Activated naive CD8-positive, alpha-beta T cell treated with anti-CD3 and anti-CD28 coated beads, Interleukin-2, amount 50 U/mL, for 24 hours (primary cell): ENCODE results near the gene SLC25A53.
"Not testable (repeated sequence)": the region's sequence is repeated elsewhere in the genome, so short reads cannot be mapped to it uniquely, and the experiment has no call there.

Experiments used
- ATAC-seq: fragments of 150-1000 bp; cut with Tn5 transposase; one replicate; pipeline ENCODE4 v1.10.0; 2021
- DNase-seq: peaks from one replicate; pipeline ENCODE4 v3.0.0; 2021
- H3K27ac Mint-ChIP-seq: one replicate; pipeline ENCODE4 v1.8.0; 2021; ENCODE audit warnings: mild to moderate bottlenecking, mixed read lengths
- H3K27me3 Mint-ChIP-seq: one replicate; pipeline ENCODE4 v1.8.0; 2021; ENCODE audit warnings: mixed read lengths
- H3K36me3 Mint-ChIP-seq: one replicate; pipeline ENCODE4 v1.8.0; 2021; ENCODE audit warnings: low read depth, mixed read lengths
- H3K4me1 Mint-ChIP-seq: one replicate; pipeline ENCODE4 v1.8.0; 2021; ENCODE audit warnings: mixed read lengths
- H3K4me3 Mint-ChIP-seq: one replicate; pipeline ENCODE4 v1.8.0; 2021; ENCODE audit warnings: mild to moderate bottlenecking, moderate library complexity, mixed read lengths
- H3K9me3 Mint-ChIP-seq: one replicate; pipeline ENCODE4 v1.8.0; 2021; ENCODE audit warnings: mixed read lengths

Gene SLC25A53

DNA sequence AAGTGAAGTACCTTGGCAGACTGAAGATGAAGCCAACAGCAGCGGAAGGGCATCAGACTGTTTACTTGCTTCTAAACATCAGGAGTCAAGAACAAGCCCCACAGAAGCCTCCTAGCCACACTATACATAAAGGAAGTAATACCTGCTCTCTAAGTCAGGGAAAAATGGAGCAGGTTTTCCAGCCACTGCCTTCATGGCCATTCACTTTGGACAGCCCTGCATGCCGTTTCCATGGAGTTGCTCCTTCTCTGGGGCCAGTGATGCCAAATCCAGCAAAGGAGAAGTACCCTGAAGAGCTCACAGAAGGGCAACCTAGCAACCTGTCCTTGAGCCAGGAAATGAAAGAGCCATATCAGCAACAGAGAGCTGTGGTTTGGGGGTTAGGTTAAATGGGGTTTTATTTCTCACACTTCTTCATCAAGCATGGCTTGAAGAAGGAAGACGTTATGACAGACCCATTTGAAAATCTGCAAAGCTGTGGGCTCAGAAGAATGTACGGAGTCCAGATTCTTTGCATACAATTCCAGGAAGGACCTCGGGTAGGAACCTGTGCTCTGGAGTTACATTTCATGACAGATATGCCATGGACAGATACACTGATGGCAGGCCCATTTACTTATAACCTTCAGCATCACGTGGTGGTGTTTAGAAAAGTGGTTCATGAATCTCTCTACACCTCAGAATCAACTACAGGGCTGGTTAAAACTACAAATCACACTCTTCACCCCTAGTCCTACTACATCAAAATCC, 46.1 kb downstream of the SLC25A53 start:
- ATAC-seq, result peak; percentile 42
- Mint-ChIP-seq H3K4me3 (peak overlapping the region; percentile 83), H3K27ac (peak overlapping the region; percentile 72), H3K4me1 (peaks cover 43% of the 10 kb centered on the region)
- DNase-seq, H3K27me3 Mint-ChIP-seq, H3K36me3 Mint-ChIP-seq, H3K9me3 Mint-ChIP-seq: not testable (repeated sequence)

DNA sequence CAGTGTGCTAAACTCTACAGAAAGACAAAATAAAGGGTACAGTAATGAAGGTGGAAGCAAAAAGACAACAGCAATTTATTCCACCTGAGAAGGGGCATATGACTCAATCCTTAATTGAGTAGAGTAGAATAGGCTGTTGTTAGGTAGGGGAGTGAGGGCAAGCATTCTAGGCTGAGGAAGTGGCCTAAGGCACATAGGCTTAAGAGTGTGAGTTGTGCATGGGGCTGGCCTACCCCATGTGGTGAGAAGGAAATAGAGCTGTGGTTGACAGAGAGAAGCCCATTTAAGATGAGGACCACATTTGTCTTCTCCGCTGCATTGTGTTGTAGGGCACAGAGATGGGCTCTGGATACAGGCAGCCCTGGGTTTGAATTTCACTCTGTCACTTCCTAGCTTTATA, 47.9 kb downstream of the SLC25A53 start:
- H3K9me3 Mint-ChIP-seq, result no peaks in the 10 kb centered on the region
- peaks cover 41% of the 10 kb centered on the region for H3K4me1 Mint-ChIP-seq
- H3K27me3 Mint-ChIP-seq, result no peaks in the 10 kb centered on the region
- DNase-seq, result no peak
- peak overlapping the region; percentile 2 for H3K27ac Mint-ChIP-seq
- no peak overlapping the region for H3K4me3 Mint-ChIP-seq
- ATAC-seq, result peak; percentile 21
- H3K36me3 Mint-ChIP-seq, result peaks cover 2% of the 10 kb centered on the region

DNA sequence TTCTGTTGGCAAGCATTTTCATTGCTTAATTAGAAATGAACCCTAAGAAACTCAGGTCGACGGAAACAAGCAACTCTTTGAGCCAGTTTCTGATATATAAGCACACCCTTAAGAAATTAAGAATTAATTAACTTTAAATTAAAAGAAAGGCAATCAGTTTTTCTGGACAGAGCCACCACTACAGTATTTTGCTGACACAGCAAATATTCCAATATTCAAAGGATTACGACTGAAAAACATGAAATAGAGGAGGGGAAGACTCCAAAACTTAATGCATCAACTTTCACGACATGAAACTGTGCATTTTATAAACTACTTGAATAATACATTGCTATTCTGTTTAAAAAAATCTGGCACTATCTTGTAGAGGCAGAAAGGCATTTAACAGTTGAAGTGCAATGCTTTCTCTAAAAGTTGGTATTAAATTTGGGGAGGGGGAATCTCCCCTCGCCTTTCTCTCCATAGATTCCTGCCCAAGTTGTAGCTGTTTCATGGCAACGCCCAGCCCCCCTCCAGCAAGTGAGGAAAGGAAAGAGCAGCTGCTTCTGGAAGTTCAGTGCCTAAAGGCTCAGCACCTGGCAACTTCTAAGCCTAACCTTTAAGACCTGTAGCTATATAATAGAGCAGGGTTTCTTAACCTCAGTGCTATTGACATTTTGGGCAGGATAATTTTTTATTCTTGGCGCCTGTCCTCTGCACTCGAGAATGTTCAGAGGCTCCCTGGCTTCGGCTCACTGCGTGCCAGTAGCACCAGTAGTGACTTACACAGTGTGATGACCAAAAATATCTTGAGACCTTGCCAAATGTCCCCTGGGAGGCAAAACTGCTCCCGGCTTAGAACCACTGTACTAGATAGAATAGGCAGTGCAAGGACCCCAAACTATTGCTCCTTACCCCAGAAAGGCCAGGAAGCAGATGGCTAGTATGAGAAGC, 51.2 kb downstream of the SLC25A53 start:
- H3K27ac Mint-ChIP-seq, result no peak overlapping the region
- peaks cover 29% of the 10 kb centered on the region for H3K4me1 Mint-ChIP-seq
- peaks cover 3% of the 10 kb centered on the region for H3K36me3 Mint-ChIP-seq
- no peak overlapping the region for H3K4me3 Mint-ChIP-seq
- no peaks in the 10 kb centered on the region for H3K9me3 Mint-ChIP-seq
- H3K27me3 Mint-ChIP-seq, result no peaks in the 10 kb centered on the region
- no peak for DNase-seq
- ATAC-seq, result no peak

DNA sequence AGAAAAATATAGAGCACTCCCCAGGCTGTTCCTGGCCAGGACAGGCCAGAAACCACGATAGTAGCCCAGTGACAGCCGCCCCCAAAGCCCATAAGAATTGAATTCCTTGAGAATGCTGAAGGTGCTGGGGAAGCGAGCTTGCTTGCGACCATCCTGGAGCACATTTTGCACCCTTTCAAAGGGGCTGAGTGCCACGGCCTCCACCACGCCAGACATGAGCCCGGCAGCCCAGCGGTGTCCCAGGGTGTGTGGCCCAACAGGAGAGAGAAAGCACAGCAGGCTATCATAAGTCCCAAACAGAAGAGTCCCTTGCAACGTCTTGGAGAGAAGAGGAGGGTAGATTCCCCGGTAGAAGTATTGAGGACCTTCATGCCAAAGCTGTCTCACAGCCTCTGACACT, 52.1 kb downstream of the SLC25A53 start:
- H3K4me1 Mint-ChIP-seq, result peaks cover 21% of the 10 kb centered on the region
- ATAC-seq, result no peak
- no peaks in the 10 kb centered on the region for H3K9me3 Mint-ChIP-seq
- H3K27ac Mint-ChIP-seq, result no peak overlapping the region
- no peaks in the 10 kb centered on the region for H3K27me3 Mint-ChIP-seq
- H3K4me3 Mint-ChIP-seq, result no peak overlapping the region
- peaks cover 1% of the 10 kb centered on the region for H3K36me3 Mint-ChIP-seq
- DNase-seq, result no peak

DNA sequence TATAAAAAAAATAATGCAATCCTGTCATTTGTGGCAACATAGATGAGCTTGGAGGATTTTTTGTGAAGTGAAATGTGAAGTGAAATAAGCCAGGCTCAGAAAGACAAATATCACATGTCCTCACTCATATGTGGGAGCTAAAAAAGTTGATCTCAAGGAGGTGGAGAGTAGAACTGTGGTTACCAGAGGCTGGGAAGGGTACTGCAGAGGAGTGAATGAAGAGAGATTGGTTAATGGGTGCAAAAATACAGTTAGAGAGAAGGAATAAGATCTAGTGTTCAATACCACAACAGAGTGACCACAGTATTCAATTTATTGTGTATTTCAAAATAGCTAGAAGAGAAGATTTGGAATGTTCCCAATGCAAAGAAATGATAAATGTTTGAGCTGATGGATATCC, 57.9 kb downstream of the SLC25A53 start:
- no peaks in the 10 kb centered on the region for H3K4me1 Mint-ChIP-seq
- no peak overlapping the region for H3K27ac Mint-ChIP-seq
- DNase-seq (no peak), ATAC-seq (no peak)
- H3K36me3 Mint-ChIP-seq, result peaks cover 1% of the 10 kb centered on the region
- no peaks in the 10 kb centered on the region for H3K27me3 Mint-ChIP-seq
- no peaks in the 10 kb centered on the region for H3K9me3 Mint-ChIP-seq
- H3K4me3 Mint-ChIP-seq, result no peak overlapping the region

DNA sequence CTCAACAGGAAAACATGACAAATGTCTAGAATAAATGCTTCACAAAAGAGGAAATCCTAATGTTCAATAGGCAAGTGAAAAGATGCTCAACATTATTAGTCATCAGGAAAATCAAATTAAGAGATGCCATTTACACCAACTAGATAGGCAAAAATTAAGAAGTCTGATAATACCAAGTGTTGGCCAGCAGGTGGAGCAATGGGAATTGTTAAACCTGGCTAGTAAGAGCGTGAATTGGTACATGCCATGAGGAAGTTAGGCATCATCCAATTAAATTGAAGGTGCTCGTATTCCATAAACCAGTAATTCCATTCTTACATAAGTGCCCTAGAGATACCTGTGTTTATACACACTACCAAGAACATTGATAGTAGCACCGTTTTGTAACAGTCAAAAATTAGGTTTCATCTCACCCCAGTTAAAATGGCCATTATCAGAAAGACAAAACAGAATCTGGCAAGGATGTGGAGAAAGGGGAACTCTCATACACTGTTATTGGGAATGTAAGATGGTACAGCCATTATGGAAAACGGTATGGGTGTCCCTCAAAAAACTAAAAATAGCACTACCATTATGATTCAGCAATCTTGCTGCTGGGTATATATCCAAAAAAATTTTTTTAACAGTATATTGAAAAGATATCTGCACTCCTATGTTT, 58.5 kb downstream of the SLC25A53 start:
- no peaks in the 10 kb centered on the region for H3K27me3 Mint-ChIP-seq
- no peak overlapping the region for H3K4me3 Mint-ChIP-seq
- DNase-seq, result peak; percentile 48
- H3K36me3 Mint-ChIP-seq, result peaks cover 1% of the 10 kb centered on the region
- no peaks in the 10 kb centered on the region for H3K4me1 Mint-ChIP-seq
- no peak for ATAC-seq
- H3K9me3 Mint-ChIP-seq, result no peaks in the 10 kb centered on the region
- no peak overlapping the region for H3K27ac Mint-ChIP-seq

DNA sequence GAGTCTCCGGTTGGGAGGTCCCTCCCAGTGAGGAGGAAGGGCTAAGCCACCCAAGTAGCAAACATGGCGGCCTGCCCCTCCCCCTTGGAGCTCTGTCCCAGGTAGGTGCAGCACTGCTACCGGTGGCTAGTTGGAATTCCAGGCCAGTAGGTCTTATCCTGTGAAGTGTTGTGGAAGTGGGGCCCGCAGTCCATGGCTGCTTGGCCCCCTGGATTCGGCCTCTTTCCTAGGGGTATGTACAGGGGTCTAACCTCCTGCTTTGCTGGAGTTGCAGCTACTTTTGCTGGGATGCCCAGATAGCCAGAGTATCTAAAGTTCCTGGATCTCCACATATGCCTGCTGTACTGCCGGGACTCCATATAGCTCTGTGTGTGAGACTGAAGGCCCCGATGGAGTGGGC, 70.9 kb downstream of the SLC25A53 start:
- Mint-ChIP-seq H3K27ac (no peak overlapping the region), H3K36me3 (no peaks in the 10 kb centered on the region), H3K4me3 (no peak overlapping the region), H3K27me3 (peaks cover 3% of the 10 kb centered on the region), H3K9me3 (no peaks in the 10 kb centered on the region), H3K4me1 (no peaks in the 10 kb centered on the region)
- ATAC-seq, result no peak
- DNase-seq, result no peak

DNA sequence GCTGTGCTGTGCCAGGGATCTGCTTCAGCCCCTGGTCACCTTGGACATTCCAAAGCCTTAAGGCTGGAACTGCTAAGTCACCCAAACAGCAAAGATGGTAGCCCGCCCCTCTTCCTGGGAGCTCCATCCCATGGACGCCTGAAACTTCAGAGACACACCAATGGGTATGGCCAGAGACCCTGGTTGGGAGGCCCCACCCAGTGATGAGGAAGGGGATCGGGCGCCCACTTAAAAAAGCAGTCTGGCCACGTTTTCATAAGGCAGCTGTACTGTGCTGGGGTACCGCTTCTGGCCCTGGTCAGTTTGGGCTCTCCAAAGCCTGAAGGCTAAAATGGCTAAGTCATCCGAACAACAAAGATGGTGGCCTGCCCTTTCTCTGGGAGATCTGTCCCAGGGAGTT, 71.3 kb downstream of the SLC25A53 start:
- no peaks in the 10 kb centered on the region for H3K36me3 Mint-ChIP-seq
- no peaks in the 10 kb centered on the region for H3K4me1 Mint-ChIP-seq
- ATAC-seq (no peak), DNase-seq (no peak)
- no peak overlapping the region for H3K27ac Mint-ChIP-seq
- no peaks in the 10 kb centered on the region for H3K9me3 Mint-ChIP-seq
- no peak overlapping the region for H3K4me3 Mint-ChIP-seq
- H3K27me3 Mint-ChIP-seq, result peaks cover 2% of the 10 kb centered on the region

DNA sequence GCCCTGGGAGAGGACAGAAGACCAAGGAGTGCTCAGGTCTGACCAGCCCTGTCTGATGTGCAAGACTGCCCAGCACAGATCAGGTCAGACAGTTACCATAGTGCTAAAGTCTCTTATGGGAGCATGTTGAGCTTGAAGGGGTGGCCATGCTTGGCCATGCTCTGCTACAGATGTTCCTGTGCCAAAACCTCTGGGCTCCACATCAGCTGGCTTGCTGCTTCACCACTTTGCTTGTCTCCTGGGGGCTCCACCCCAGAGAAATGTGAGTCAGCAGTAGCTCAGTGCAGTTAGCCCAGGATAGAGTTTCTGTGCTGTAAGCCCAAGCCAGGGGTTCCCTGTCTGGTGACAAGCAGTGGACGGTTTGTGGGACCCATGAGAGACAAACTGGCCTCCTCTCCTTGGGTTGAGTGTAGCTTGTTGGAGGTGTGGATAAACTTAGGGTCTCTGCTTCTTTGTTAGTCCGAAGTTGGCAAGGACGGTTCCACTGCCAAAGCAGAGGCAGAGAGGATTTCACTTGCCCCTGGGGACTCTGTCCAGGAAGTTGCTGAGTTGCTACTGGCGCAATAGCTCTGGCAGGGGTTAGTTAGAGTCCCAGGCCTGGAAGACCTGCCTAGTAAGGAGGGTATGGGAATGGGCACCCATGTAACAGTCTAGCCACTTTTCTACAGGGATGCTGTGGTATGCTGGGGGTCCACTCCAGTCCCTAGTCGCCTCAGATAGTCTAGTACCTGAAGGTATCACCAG, 72.1 kb downstream of the SLC25A53 start:
- peaks cover 2% of the 10 kb centered on the region for H3K27me3 Mint-ChIP-seq
- ATAC-seq, result no peak
- no peaks in the 10 kb centered on the region for H3K9me3 Mint-ChIP-seq
- no peak overlapping the region for H3K27ac Mint-ChIP-seq
- DNase-seq, result no peak
- no peaks in the 10 kb centered on the region for H3K36me3 Mint-ChIP-seq
- H3K4me1 Mint-ChIP-seq, result no peaks in the 10 kb centered on the region
- no peak overlapping the region for H3K4me3 Mint-ChIP-seq

DNA sequence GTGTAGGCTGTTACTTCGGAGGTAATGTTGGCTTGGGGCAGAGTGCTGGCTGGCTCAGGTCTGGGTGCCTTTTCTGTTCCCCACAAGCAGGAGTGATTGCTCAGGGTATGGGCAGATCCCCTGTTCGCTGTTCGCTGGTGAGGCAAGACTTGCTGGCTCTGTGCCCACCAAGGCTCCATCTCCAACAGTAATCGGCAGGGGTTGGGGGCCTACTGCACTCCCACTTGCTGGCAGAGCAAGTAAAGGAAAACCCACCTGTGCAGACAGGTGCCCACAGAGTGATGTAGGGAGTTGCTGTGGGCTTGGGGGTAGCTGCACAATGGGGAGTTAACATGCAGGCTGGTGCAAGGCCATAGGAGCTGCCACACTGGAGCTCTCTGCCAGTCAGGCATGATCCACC, 72.7 kb downstream of the SLC25A53 start:
- Mint-ChIP-seq H3K4me3 (no peak overlapping the region), H3K36me3 (no peaks in the 10 kb centered on the region), H3K27ac (no peak overlapping the region), H3K27me3 (peaks cover 2% of the 10 kb centered on the region), H3K4me1 (no peaks in the 10 kb centered on the region), H3K9me3 (no peaks in the 10 kb centered on the region)
- no peak for DNase-seq
- no peak for ATAC-seq

DNA sequence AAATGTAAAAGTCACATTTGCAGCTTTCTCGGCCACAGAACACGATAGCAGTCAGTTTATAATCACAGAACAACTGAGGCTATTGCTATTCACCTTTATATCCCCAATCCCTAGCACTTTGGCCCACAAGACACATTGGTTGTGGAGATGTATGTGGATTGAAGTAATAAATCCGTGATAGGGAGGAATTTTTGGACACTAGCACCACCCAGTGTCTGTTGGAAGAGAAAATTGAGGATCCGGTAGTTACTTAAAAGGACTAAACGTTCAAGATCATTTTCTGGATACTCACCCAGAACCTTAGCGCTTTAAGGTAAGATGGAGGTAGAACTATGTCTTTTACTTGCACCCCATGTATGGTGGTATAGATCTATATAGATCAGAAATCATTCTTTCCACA, 79.0 kb downstream of the SLC25A53 start:
- H3K4me1 Mint-ChIP-seq, result not testable (repeated sequence)

DNA sequence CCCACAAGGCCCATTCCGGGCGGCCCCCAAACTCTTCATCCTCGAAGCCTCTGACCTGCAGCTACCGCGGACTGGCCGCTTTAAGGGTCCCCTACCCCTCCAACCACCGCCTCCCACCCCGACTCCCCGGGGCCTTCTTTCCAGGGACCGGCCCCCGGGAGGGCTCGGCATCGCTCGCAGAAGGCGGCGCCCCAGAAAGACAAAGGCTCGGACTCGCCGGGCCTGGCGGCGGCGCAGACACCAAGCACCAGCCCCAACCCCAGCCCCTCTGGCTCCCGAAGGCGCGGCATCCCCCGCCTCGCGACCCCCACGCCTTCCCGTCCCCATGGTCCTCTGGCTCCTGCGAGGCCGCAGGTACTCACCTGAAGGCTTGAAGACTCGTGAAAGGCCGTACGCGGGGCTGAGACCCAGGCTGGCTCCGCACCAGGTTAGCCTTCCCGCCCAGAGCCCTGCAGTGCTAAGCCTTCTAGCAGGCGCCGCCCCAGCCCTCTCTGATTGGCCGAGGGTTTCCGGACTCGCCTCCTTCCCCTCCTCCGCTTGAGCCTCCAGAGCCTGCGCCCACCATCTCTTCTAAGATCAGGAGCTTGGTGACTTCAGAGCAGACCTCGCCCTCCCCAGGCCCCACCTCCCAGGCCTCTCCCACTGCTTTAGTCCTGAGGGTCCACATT, 80.9 kb downstream of the SLC25A53 start, which contains the start of gene TMSB15C:
Gene TMSB15C (minus strand): TSS at position 459 of the 668 bp plus-strand sequence.
- not testable (repeated sequence) for H3K4me3 Mint-ChIP-seq, H3K27ac Mint-ChIP-seq, H3K9me3 Mint-ChIP-seq, H3K27me3 Mint-ChIP-seq, DNase-seq, H3K4me1 Mint-ChIP-seq, H3K36me3 Mint-ChIP-seq
- ATAC-seq, result peak; percentile 96

More for the DNA sequence above, 79.0 kb downstream of the SLC25A53 start:
- not testable (repeated sequence) for H3K9me3 Mint-ChIP-seq, H3K4me3 Mint-ChIP-seq, H3K27me3 Mint-ChIP-seq, DNase-seq, ATAC-seq, H3K36me3 Mint-ChIP-seq, H3K27ac Mint-ChIP-seq

DNA sequence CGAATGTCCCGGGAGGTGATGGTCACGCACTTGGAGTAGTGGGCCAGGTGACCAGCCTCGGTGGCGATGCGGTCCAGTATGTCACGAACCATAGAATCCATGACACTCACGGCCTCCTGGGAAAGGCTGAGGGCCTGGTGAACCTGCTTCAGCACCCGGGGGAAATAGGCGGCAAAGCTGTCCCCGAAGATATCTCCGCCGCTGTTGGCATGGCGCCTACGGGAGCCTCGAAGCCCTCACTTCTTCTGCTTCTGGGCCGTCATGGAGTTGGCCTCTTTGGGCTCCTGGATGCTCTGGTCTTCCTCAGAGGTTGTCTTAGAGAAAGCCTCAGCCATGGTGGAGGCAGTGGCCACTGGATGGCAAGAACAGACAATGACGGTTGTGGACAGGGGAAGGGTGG, 94.2 kb downstream of the SLC25A53 start:
- H3K9me3 Mint-ChIP-seq, H3K36me3 Mint-ChIP-seq, H3K4me3 Mint-ChIP-seq, H3K4me1 Mint-ChIP-seq, H3K27ac Mint-ChIP-seq, ATAC-seq, DNase-seq, H3K27me3 Mint-ChIP-seq: not testable (repeated sequence)

DNA sequence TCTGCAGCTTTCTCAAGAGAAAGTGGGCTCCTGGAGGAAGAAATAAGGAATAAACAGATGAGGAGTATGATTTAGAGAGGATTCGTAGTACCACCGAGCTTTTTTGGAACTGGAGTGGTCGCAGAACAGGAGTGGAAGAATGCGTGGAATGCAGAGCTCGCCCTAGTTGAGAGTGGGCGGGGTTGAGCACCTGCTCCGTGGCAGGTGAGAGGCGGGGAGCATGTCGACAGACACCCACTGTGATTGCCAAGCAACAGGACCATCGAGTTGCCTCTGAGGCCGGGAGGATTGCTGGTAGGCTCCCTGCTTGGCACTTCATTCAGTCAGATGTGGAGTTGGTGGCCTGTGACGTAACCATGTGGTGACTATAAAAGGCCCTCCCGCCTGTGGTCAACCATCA, 101.9 kb downstream of the SLC25A53 start:
- ATAC-seq, H3K9me3 Mint-ChIP-seq, H3K27ac Mint-ChIP-seq, H3K4me3 Mint-ChIP-seq, H3K4me1 Mint-ChIP-seq, H3K27me3 Mint-ChIP-seq, DNase-seq, H3K36me3 Mint-ChIP-seq: not testable (repeated sequence)
